BJ (cell line): ENCODE data around the gene NSD1. TPM values are rescaled to one million over a fixed set of nuclear protein-coding genes. Genes with fewer than 3 reads are reported as not detected.
"Not testable (repeated sequence)": the region's sequence is repeated elsewhere in the genome, so short reads cannot be mapped to it uniquely, and the experiment has no call there.

Experiments
- CTCF ChIA-PET: fragments of 350-600 bp; formaldehyde crosslinking; extraction: SDS; loops from one replicate; lab custom pipeline; 2021; ENCODE audit warnings: antibody characterized with exemption, inconsistent platforms; lab: Yijun Ruan, JAX
- POLR2A ChIA-PET: fragments of 300-600 bp; sonication (Branson Sonifier 250); formaldehyde crosslinking; extraction: SDS; loops from one replicate; lab custom pipeline; 2021; ENCODE audit warnings: antibody characterized with exemption; lab: Charles Lee
- DNase-seq: peaks from one replicate; pipeline ENCODE4 v3.0.0-alpha.2; 2011; ENCODE audit warnings: low read depth
- H3K27me3 ChIP-seq: 2 replicates; pipeline ENCODE4 v1.6.0; 2011; ENCODE audit warnings: low read length; ENCODE audit not compliant: control insufficient read depth, insufficient read depth
- H3K36me3 ChIP-seq: 2 replicates; pipeline ENCODE4 v1.5.1; 2011; ENCODE audit warnings: low read length; ENCODE audit not compliant: control insufficient read depth, insufficient read depth
- H3K4me3 ChIP-seq: 2 replicates; pipeline ENCODE4 v1.5.1; 2011; ENCODE audit warnings: low read depth, mild to moderate bottlenecking, control low read depth, low read length
- polyA plus RNA-seq: library from polyadenylated mRNA; depleted of rRNA; stranded (reverse); fragments of >200 nt; gene quantifications from 2 replicates; pipeline ENCODE4 v1.2.3, GENCODE V29; 2011
- TF ChIP-seq, protein P1 (sequence below): IDR thresholded peaks from 2 replicates; pipeline ENCODE4 v1.5.1; 2011; ENCODE audit warnings: low read depth, mild to moderate bottlenecking, control low read depth, inconsistent platforms, low read length, moderate library complexity; ENCODE audit not compliant: insufficient read depth

NSD1 gene
- polyA plus RNA-seq, 1 experiment: 15.8 TPM

DNA sequence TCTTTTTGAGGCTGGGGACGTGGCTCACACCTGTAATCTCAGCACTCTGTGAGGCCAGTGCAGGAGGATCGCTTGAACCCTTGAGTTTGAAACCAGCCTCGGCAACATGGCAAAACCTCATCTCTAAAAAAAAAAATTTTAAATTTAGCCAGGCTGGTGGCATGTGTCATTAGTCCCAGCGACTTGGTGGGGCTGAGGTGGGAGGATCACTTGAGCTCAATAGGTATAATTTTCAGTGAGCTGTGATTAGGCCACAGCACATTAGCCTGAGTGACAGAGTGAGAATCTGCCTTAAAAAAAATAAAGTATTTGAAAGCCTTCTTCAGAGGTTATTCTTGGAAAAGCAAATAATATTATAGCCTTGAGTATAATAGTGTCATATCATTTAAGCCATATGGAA is 41.8 kb downstream of the NSD1 start:
- POLR2A ChIA-PET: interaction anchor here (0.5 kb wide), 1 partner anchor 19 kb away, joined by 14 read pairs; no protein-coding TSS in a partner anchor
- H3K36me3 ChIP-seq: no peaks in the 10 kb centered on the region
- DNase-seq: no peak
- no peaks in the 10 kb centered on the region for H3K27me3 ChIP-seq
- H3K4me3 ChIP-seq: no peak overlapping the region
- CTCF ChIA-PET: no interaction called here
- TF ChIP-seq, protein P1, sequence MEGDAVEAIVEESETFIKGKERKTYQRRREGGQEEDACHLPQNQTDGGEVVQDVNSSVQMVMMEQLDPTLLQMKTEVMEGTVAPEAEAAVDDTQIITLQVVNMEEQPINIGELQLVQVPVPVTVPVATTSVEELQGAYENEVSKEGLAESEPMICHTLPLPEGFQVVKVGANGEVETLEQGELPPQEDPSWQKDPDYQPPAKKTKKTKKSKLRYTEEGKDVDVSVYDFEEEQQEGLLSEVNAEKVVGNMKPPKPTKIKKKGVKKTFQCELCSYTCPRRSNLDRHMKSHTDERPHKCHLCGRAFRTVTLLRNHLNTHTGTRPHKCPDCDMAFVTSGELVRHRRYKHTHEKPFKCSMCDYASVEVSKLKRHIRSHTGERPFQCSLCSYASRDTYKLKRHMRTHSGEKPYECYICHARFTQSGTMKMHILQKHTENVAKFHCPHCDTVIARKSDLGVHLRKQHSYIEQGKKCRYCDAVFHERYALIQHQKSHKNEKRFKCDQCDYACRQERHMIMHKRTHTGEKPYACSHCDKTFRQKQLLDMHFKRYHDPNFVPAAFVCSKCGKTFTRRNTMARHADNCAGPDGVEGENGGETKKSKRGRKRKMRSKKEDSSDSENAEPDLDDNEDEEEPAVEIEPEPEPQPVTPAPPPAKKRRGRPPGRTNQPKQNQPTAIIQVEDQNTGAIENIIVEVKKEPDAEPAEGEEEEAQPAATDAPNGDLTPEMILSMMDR: no peak

DNA sequence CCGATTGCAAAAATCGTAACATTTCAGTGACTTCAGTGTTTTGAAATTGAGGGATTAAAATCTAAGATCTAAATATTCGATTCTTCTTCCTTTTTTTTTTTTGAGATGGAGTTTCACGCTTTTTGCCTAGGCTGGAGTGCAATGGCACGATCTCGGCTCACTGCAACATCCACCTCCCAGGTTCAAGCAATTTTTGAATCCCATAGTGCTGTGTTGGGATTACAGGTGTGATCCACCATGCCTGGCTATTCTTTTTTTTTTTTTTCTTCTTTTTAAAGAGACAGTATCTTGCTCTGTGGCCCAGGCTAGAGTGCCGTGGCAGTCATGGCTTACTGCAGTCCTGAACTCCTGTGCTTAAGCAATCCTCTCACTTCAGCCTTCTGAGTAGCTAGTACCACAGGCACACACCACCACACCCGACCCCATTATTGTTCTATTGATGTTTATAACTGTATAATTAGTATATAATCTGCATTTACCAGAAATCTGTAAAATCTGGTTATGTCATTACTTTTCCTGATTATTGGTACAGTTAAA is 42.7 kb downstream of the NSD1 start:
- CTCF ChIA-PET: interaction anchor here (0.5 to 0.6 kb wide), 2 partner anchors 29 to 37 kb away, joined by 4 read pairs; no protein-coding TSS in a partner anchor

DNA sequence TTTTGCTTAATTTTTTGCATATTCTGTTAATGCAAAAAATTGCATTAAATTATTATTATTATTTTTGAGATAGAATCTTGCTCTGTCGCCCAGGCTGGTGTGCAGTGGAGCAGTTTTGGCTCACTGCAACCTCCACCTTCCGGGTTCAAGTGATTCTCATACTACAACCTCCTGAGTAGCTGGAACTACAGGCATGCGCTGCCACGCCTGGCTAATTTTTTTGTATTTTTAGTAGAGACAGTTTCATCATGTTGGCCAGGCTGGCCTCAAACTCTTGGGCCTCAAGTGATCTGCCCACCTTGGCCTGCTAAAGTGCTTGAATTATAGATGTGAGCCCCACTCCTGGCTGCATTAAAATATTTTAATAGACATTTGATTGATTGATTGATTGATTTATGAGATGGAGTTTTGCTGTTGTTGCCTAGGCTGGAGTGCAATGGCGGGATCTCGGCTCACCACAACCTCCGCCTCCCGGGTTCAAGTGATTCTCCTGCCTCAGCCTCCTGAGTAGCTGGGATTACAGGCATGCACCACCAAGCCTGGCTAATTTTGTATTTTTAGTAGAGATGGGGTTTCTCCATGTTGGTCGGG is 44.4 kb downstream of the NSD1 start:
- CTCF ChIA-PET, H3K27me3 ChIP-seq, H3K36me3 ChIP-seq, POLR2A ChIA-PET, DNase-seq, H3K4me3 ChIP-seq: not testable (repeated sequence)

More for the DNA sequence above, 42.7 kb downstream of the NSD1 start:
- POLR2A ChIA-PET: no interaction called here
- Histone ChIP-seq H3K27me3 (no peaks in the 10 kb centered on the region), H3K36me3 (no peaks in the 10 kb centered on the region), H3K4me3 (no peak overlapping the region)
- DNase-seq: no peak
- TF ChIP-seq, protein P1: no peak

DNA sequence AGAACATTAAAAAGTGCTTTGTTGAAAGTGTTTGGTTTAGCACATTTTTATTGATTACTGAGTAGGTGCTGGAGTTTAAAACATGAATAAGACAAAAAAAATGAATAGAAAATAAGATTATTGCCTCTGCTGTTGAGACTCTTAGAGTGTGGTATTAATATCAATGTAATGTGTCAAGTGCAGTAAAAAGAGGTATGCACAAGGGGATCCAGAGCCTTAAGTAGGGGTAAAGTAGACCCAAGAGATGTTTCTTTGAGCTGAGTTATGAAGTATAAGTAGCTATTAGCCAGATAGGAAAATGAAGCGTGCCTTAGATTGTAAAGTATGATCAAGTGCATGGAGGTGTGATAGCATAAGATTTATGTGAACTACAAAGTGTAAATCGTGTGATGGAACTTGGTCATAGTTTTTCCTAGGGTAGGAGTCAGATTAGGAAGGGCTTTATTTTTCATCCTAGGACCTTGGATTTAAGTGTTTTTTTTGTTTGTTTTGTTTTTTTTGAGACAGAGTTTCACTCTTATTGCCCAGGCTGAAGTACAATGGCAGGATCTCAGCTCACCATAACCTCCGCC is 45.2 kb downstream of the NSD1 start:
- Histone ChIP-seq H3K36me3 (peaks cover 2% of the 10 kb centered on the region), H3K27me3 (no peaks in the 10 kb centered on the region), H3K4me3 (no peak overlapping the region)
- no peak for DNase-seq
- TF ChIP-seq, protein P1: no peak
- POLR2A ChIA-PET: no interaction called here
- CTCF ChIA-PET: no interaction called here

DNA sequence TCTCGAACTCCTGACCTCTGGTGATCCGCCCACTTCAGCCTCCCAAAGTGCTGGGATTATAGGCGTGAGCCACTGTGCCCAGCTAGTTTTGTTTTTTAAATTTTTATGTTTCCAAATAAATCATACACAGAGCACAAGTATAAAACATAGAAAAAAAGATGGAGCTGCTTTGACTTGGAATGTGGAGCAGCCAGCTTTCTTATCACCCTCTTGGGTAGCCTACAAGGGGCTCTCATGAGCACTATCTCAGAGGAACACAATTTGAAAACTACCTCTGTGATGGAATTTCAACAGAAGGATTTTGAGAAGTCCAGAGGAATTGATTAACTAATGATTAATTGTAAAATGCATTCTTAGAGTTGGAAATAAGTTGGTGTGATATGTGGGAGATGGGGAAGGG is 45.9 kb downstream of the NSD1 start:
- DNase-seq: no peak
- ChIA-PET CTCF (interaction anchor here (0.6 to 0.8 kb wide), 2 partner anchors 17 to 92 kb away, joined by 3 read pairs; no protein-coding TSS in a partner anchor), POLR2A (interaction anchor here (0.6 kb wide), 1 partner anchor 43 kb away, joined by 3 read pairs; no protein-coding TSS in a partner anchor)
- Histone ChIP-seq H3K36me3 (peaks cover 2% of the 10 kb centered on the region), H3K4me3 (no peak overlapping the region), H3K27me3 (no peaks in the 10 kb centered on the region)
- TF ChIP-seq, protein P1: no peak
